ENCODE results near the gene CCR7. TPM values are rescaled to one million over a fixed set of nuclear protein-coding genes. Genes with fewer than 3 reads are reported as not detected.

Gene CCR7
- total and polyA plus RNA-seq, 2 of the 13 experiments (the other 11 are each of a cell fraction or from before 2014, with no cell fraction given): 0.04 to 0.53 TPM

DNA sequence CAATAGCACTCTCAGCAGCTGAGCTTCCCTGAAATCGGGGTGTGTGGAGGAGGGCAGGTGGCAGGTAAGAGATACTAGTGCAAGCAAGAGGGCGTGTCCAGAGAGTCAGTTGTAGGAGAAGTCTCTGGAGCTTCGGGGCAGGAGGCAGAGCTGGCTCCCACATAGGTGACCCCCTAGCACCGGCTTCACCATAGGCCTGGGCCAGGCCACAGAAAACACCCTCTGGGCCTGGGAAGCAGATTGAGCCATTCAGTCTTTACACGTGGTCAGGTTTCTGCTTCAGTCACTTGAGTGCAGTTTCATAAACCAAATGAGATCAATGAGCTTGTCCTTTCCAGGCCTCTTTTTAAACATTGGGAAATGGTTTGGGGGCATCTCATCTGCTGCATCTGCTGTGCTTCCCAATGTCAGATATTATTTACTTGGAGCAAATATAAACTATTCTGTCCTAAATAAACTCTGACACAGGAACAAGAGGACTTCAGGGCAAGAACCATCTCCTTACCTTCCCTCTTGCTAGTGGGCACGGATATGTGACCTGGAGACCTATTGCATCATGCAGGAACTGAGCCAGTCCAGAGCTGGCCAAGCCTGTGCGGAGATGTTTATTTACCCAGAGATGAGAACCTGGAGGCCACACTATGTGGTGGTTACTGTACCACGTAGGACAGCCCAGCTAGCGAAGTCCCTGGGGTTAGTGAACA, 16.1 kb downstream of the CCR7 start (continued):
- TF ChIP-seq, protein P1, sequence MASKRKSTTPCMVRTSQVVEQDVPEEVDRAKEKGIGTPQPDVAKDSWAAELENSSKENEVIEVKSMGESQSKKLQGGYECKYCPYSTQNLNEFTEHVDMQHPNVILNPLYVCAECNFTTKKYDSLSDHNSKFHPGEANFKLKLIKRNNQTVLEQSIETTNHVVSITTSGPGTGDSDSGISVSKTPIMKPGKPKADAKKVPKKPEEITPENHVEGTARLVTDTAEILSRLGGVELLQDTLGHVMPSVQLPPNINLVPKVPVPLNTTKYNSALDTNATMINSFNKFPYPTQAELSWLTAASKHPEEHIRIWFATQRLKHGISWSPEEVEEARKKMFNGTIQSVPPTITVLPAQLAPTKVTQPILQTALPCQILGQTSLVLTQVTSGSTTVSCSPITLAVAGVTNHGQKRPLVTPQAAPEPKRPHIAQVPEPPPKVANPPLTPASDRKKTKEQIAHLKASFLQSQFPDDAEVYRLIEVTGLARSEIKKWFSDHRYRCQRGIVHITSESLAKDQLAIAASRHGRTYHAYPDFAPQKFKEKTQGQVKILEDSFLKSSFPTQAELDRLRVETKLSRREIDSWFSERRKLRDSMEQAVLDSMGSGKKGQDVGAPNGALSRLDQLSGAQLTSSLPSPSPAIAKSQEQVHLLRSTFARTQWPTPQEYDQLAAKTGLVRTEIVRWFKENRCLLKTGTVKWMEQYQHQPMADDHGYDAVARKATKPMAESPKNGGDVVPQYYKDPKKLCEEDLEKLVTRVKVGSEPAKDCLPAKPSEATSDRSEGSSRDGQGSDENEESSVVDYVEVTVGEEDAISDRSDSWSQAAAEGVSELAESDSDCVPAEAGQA (IDR thresholded peaks at IDR 0.05; ENCODE audit: low read depth): peak; percentile 78; the same call in 1 of the 2 replicates
- TF ChIP-seq, protein P1 (CRISPR knock-in tag; IDR thresholded peaks at IDR 0.05; ENCODE audit: borderline replicate concordance): no peak
- TF ChIP-seq, protein P2, sequence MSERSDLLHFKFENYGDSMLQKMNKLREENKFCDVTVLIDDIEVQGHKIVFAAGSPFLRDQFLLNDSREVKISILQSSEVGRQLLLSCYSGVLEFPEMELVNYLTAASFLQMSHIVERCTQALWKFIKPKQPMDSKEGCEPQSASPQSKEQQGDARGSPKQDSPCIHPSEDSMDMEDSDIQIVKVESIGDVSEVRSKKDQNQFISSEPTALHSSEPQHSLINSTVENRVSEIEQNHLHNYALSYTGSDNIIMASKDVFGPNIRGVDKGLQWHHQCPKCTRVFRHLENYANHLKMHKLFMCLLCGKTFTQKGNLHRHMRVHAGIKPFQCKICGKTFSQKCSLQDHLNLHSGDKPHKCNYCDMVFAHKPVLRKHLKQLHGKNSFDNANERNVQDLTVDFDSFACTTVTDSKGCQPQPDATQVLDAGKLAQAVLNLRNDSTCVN (CRISPR knock-in tag; IDR thresholded peaks at IDR 0.05; ENCODE audit: borderline replicate concordance): peak; percentile 99
- TF ChIP-seq ZNF616 (CRISPR knock-in tag; IDR thresholded peaks at IDR 0.05; ENCODE audit: low read depth) (no peak), ZFP82 (CRISPR knock-in tag; IDR thresholded peaks at IDR 0.05; ENCODE audit: borderline replicate concordance) (no peak), MED13 (CRISPR knock-in tag; IDR thresholded peaks at IDR 0.05) (peak; percentile 37; the same call in 1 of the 2 replicates), MTF2 (CRISPR knock-in tag; IDR thresholded peaks at IDR 0.05; ENCODE audit: borderline replicate concordance) (0 out of 2 replicates have a peak, but pooled peaks have one; percentile 63), ZNF496 (CRISPR knock-in tag; IDR thresholded peaks at IDR 0.05; ENCODE audit: insufficient replicate concordance) (no peak), ZNF205 (CRISPR knock-in tag; IDR thresholded peaks at IDR 0.05) (peak; percentile 92), ZBTB8A (CRISPR knock-in tag; IDR thresholded peaks at IDR 0.05; ENCODE audit: borderline replicate concordance, low read depth) (no peak), TSC22D2 (CRISPR knock-in tag; IDR thresholded peaks at IDR 0.05; ENCODE audit: borderline replicate concordance) (peak; percentile 19; the same call in 1 of the 2 replicates), TGIF2 (CRISPR knock-in tag; IDR thresholded peaks at IDR 0.05) (peak; percentile 90)
- TF ChIP-seq, protein P3, sequence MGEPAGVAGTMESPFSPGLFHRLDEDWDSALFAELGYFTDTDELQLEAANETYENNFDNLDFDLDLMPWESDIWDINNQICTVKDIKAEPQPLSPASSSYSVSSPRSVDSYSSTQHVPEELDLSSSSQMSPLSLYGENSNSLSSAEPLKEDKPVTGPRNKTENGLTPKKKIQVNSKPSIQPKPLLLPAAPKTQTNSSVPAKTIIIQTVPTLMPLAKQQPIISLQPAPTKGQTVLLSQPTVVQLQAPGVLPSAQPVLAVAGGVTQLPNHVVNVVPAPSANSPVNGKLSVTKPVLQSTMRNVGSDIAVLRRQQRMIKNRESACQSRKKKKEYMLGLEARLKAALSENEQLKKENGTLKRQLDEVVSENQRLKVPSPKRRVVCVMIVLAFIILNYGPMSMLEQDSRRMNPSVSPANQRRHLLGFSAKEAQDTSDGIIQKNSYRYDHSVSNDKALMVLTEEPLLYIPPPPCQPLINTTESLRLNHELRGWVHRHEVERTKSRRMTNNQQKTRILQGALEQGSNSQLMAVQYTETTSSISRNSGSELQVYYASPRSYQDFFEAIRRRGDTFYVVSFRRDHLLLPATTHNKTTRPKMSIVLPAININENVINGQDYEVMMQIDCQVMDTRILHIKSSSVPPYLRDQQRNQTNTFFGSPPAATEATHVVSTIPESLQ (CRISPR knock-in tag; conservative IDR thresholded peaks at IDR 0.05): 0 out of 2 replicates have a peak, but pooled peaks have one; percentile 80
- TF ChIP-seq, protein P4, sequence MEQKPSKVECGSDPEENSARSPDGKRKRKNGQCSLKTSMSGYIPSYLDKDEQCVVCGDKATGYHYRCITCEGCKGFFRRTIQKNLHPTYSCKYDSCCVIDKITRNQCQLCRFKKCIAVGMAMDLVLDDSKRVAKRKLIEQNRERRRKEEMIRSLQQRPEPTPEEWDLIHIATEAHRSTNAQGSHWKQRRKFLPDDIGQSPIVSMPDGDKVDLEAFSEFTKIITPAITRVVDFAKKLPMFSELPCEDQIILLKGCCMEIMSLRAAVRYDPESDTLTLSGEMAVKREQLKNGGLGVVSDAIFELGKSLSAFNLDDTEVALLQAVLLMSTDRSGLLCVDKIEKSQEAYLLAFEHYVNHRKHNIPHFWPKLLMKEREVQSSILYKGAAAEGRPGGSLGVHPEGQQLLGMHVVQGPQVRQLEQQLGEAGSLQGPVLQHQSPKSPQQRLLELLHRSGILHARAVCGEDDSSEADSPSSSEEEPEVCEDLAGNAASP (CRISPR knock-in tag; IDR thresholded peaks at IDR 0.05; ENCODE audit: borderline replicate concordance): peak; percentile 97
